ENCODE data around the gene ANKRD44.

The ANKRD44 gene

DNA sequence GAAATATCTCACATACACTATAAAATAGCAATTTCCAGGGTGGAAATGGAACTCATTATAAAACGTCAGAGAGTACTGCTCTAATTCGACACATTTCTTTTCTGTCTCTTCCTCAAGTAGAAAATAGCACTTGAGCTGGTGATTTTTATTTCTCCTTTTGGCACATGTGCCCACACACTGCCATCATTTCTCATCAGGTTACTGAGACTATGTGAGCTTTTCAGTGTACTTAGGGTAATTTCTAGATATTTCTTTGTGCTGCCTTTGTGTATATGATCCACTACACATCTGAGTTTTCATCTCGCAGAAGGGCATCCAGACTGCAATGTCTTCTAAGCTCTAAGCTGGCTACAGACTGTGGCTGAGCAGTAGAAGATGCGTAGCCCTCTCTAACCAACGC is 321.9 kb downstream of the ANKRD44 start:
- no peak for DNase-seq (ENCODE audit: low read depth, low spot score)

GRCh38 chr2:196987649-196988364 is 322.8 kb downstream of the ANKRD44 start:
- peak; percentile 75 for DNase-seq (ENCODE audit: low read depth, low spot score)

DNA sequence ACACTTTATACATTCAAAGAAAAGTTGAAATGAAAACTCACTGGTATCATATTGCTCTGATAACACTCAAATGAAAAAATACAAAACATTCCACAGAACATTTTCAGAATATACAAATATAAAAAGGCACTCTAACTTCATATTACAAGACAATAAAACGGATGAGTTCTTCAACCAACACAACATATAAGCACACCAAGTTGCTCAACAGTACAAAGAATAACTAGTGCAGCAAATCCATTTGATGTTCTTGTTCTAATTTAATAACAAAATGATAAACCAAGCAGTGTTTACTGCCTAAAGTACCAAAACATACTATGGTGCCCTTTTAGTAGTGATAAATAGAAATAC is 323.3 kb downstream of the ANKRD44 start:
- DNase-seq (ENCODE audit: low read depth, low spot score), result no peak

- no peak for DNase-seq (ENCODE audit: low read depth, low spot score)
Observed at GRCh38 chr2:196985511-196986183, 324.9 kb downstream of the ANKRD44 start.

GRCh38 chr2:196984903-196985302 is 325.7 kb downstream of the ANKRD44 start:
- DNase-seq (ENCODE audit: low read depth, low spot score), result no peak

GRCh38 chr2:196983934-196984333 is 326.6 kb downstream of the ANKRD44 start:
- no peak for DNase-seq (ENCODE audit: low read depth, low spot score)

DNA sequence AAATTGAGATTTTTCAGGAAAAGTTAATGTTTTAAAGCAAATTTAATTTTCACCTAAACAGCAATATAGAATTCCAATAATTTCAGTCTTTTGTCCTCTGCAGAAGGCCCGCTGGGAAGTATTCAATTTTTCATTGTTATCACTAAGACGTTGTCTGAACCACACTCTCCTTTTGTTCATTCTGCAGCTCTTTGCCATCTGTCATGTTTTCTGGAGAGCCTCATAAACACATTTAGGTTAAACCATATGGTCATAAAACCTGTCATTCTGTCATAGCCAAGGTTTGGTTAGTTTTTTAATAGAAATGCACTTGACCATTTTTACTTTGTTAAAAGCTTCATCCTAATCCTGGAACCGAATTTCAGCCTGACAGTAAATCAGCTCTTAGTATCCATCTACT is 330.1 kb downstream of the ANKRD44 start:
- DNase-seq (ENCODE audit: low read depth, low spot score), result no peak

DNA sequence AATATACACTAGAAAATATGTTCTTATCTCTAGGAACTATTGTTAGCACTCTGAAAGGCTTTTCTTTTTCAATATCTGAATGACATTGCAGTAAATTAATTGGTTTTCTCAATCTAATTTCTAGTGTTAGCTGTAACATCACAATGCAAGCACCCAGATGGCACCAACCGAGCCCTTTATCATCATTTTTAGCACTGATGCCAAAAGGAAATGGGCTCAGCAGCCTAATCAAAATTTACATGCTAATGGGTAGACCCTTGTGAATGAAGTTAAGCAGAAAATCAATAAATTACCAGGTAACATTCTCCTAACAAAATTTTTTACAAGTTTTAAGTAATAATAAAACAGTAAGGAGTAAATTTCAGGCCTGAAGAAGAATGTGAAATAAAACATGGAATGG is 330.6 kb downstream of the ANKRD44 start:
- no peak for DNase-seq (ENCODE audit: low read depth, low spot score)

- no peak for DNase-seq (ENCODE audit: low read depth, low spot score)
Observed at GRCh38 chr2:196977507-196977906, 333.1 kb downstream of the ANKRD44 start.

GRCh38 chr2:196974970-196975369 is 335.6 kb downstream of the ANKRD44 start:
- DNase-seq (ENCODE audit: low read depth, low spot score), result no peak

DNA sequence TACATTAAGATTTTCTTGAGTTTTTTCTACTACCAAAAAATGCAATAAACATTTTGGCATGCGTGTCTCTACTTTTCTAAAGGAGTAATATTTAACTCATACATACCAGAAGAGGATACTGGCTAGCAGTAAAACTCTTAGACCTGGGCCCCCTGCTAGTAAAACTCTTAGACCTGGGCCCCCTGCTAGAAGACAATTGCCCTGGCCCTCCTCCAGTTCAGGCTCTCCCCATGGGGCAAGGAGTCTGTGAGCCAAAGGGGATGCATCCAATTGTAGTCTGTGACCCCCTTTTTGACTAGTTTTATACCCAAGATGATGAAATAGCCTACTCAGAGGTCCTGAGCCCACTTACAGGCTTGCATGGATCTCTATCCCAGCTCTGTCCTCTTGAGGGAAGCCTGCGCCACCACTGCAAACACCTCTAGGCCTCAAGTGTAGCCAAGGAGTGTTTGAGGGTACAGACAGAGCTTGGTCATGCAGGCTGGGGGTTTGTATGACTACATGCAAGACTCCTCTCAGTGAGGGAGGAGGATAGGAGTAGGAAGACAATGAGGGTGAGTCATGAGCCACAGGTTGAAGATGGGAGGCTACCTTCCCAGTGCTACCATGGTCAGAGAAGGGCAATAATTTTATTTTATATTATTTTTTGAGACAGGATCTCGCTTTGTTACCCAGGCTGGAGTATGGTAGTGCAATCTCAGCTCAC is 338.9 kb downstream of the ANKRD44 start:
- DNase-seq (ENCODE audit: low read depth, low spot score), result no peak

- no peak for DNase-seq (ENCODE audit: low read depth, low spot score)
Observed at GRCh38 chr2:196970099-196970498, 340.5 kb downstream of the ANKRD44 start.

DNA sequence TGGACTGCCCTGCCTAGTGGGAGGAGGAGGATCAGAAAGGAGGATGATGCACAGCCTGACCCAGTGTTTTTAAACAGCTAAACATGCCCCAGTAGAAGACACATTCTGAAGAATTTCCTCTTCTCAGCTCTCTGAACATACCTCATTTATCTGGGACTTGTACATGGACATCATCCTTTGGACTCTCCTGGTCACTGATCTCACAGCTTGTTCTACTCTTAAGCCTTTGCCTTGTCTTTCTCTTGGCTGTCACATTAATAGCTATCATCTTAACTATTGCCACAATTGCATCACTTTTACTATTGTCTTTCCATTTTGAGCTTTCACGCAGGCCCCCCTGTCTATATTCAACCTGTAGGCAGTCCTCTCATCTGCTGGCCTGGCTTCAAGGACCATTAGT is 342.1 kb downstream of the ANKRD44 start:
- DNase-seq (ENCODE audit: low read depth, low spot score), result no peak

DNA sequence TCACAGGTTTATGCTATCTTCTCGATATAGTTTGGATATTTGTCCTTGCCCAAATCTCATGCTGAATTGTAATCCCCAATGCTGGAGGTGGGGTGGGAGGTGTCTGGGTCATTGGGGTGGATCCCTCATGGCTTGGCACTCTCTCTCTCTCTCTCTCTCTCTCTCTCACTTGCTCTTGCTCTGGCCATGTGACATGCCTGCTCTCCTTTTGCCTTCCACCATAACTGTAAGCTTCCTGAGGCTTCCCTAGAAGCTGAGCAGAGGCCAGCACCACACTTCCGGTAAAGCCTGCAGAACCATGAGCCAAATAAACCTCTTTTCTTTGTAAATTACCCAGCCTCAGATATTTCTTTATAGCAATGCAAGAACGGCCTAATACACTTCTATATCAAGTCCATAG is 342.8 kb downstream of the ANKRD44 start:
- no peak for DNase-seq (ENCODE audit: low read depth, low spot score)

- no peak for DNase-seq (ENCODE audit: low read depth, low spot score)
Observed at GRCh38 chr2:196967116-196967515, 343.5 kb downstream of the ANKRD44 start.

DNA sequence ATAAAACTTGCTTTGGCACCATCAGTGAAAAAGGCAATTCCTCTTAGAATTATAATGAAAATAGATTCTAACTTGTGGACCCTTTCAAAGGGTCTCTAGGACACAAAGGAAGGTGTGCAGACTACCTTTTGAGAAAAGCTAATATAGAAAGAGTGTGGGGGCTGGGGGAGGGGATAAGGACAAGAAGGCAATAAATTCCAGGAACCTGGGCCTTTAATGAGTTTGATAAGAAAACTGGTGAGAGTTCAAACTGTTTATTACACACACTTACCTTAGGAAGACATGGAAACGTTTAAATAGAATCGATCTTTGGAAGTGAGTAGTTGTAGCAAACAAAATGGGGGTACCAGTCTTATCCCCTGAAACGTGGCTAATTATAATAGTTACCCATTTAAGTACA is 344.5 kb downstream of the ANKRD44 start:
- no peak for DNase-seq (ENCODE audit: low read depth, low spot score)

GRCh38 chr2:196965651-196966050 is 344.9 kb downstream of the ANKRD44 start:
- no peak for DNase-seq (ENCODE audit: low read depth, low spot score)

DNA sequence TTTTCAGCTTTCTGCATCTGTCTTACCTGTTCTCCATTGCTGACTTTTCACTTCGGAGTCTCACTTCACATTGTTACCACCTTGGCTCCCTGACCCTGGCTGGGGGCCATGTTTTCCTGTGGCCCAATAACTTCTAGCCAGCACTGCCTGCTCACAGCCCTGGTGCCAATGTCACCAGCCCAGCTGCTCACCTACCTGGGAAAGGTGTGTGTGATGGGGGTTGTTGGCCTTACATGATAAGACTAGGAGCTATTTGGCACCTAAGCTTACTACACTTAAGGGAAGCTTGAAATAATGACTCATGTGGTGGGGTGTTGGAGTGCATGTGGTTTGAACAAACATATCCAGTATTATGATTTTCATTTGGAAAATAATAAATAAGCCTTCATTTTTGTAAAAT is 346.6 kb downstream of the ANKRD44 start:
- DNase-seq (ENCODE audit: low read depth, low spot score), result no peak

DNA sequence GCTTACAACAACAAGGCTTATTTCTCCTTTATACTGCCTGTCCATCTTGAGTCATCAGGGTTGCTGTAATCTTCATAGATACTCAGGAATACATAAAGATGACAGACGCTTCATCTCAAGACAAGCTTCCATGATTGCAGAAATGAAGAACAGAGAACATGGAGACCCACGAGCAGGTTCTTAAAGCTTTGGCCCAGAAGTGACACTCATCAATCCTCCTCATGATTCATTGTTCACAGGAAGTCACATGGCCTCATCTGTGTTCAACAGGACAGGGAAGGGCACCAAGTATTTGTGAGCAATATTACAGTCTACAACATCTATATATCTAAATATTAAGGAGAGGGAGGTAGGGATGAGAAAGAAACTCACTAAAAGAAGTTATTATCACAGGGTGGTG is 347.5 kb downstream of the ANKRD44 start:
- no peak for DNase-seq (ENCODE audit: low read depth, low spot score)

GRCh38 chr2:196962325-196962724 is 348.3 kb downstream of the ANKRD44 start:
- no peak for DNase-seq (ENCODE audit: low read depth, low spot score)

GRCh38 chr2:196961889-196962288 is 348.7 kb downstream of the ANKRD44 start:
- DNase-seq (ENCODE audit: low read depth, low spot score), result no peak

GRCh38 chr2:196959734-196960338 is 350.7 kb downstream of the ANKRD44 start:
- DNase-seq (ENCODE audit: low read depth, low spot score), result no peak

DNA sequence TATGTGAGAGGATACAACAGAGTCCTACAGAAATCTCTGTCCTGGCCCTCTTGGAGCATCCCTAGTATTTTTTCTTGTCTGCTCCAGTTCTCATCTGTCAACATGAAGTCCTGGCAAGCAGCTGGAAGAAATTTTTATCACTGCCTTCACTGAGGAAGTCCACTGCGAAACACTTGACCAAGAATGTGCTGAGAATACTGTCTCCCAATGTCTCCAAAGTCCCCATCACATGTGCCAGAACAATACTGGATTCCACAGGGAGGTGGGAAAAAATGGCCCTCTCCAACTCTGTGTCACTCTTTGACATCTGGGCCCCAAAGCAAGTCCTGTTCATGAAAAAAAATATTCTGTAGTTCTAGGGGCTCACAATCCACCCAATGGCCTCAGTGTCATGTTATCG is 351.3 kb downstream of the ANKRD44 start:
- no peak for DNase-seq (ENCODE audit: low read depth, low spot score)
